GM21360 (cell line): ENCODE measurements around the gene UBB.

Source experiments
- ATAC-seq: cut with Tn5 transposase; IDR thresholded peaks from one replicate; pipeline ENCODE4 v1.9.1; 2021; ENCODE audit warnings: mild to moderate bottlenecking, moderate library complexity; ENCODE audit not compliant: unreplicated experiment

The UBB gene

GRCh38 chr17:16417399-16417798 lies 36.5 kb downstream of the UBB start:
- no peak for ATAC-seq

GRCh38 chr17:16417896-16418684 lies 37.2 kb downstream of the UBB start:
- ATAC-seq: no peak

GRCh38 chr17:16418685-16419068 lies 37.8 kb downstream of the UBB start:
- ATAC-seq: no peak

GRCh38 chr17:16419074-16419928 lies 38.4 kb downstream of the UBB start:
- peak; percentile 31 for ATAC-seq

GRCh38 chr17:16419929-16420271 lies 39.0 kb downstream of the UBB start:
- no peak for ATAC-seq

- ATAC-seq: no peak
Measured at GRCh38 chr17:16422416-16422815, 41.5 kb downstream of the UBB start.

- no peak for ATAC-seq
Measured at GRCh38 chr17:16423226-16423872, 42.5 kb downstream of the UBB start.

- no peak for ATAC-seq
Measured at GRCh38 chr17:16425202-16425601, 44.3 kb downstream of the UBB start.

GRCh38 chr17:16425698-16426659 lies 45.1 kb downstream of the UBB start:
- no peak for ATAC-seq

- ATAC-seq: no peak
Measured at GRCh38 chr17:16427020-16427419, 46.1 kb downstream of the UBB start.

- ATAC-seq: no peak
Measured at GRCh38 chr17:16428098-16428882, 47.4 kb downstream of the UBB start.

- ATAC-seq: no peak
Measured at GRCh38 chr17:16429083-16429482, 48.2 kb downstream of the UBB start.

GRCh38 chr17:16430650-16431049 lies 49.8 kb downstream of the UBB start:
- no peak for ATAC-seq

- no peak for ATAC-seq
Measured at GRCh38 chr17:16432017-16432416, 51.1 kb downstream of the UBB start.
